ENCODE results near the gene SGIP1. TPM values are rescaled to one million over a fixed set of nuclear protein-coding genes. Genes with fewer than 3 reads are reported as not detected.
A peak's percentile ranks its signal among the peaks of the same experiment; 100 is the strongest.

SGIP1 gene
- total RNA-seq, 2 donors from 2014 or later = 3.8 to 9.4 TPM

DNA sequence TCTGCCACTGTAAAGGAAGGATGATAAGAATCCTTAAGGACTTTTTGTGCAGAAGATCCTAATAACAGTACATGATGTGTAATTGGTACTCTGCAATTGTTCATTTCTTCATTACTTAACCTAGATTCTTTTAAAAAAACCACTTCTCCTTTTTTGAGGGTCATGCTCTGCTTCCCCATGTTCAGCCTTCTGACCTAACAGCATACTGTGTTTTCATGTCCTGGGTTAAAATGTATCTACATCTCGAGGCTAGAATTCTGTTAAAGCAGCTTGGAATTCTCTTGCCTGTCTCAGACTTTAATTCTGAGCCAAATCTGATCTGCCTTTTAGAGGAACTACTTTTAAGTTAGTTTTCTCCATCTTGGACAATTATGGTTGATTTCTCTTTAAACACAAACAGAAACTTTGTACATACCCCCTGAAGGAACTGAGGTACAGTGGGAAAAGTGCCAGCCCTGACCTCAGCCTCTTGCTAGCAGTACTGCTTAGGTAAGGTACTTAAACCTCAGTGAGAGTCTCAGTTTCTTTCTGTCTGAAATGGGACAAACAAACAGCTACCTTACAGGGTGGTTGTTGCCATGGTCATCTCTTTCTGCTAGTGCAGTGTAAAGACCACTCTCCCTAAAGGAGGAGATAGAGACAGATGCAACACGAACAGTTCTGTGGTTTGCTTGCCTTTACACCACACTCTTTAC lies 115.1 kb downstream of the SGIP1 start:
- no peaks in the 10 kb centered on the region for H3K9me3 Mint-ChIP-seq
- H3K27ac Mint-ChIP-seq = no peak overlapping the region
- Histone ChIP-seq H3K9me3 (ENCODE audit: control insufficient read depth, low read length) (no peaks in the 10 kb centered on the region), H3K36me3 (ENCODE audit: control insufficient read depth, insufficient read depth, low read length) (no peaks in the 10 kb centered on the region), H3K27me3 (ENCODE audit: control insufficient read depth, insufficient read depth, low read length, poor library complexity, severe bottlenecking) (peaks cover 5% of the 10 kb centered on the region), H3K4me1 (ENCODE audit: control insufficient read depth, insufficient read depth, low read length) (no peaks in the 10 kb centered on the region), H3K9ac (ENCODE audit: extremely low read depth, low read length, poor library complexity, severe bottlenecking) (no peak overlapping the region), H3K27ac (ENCODE audit: low read depth, low read length) (no peak overlapping the region), H3K4me3 (ENCODE audit: low read length) (no peak overlapping the region)
- no peaks in the 10 kb centered on the region for H3K36me3 Mint-ChIP-seq (ENCODE audit: low read depth)
- no peak for DNase-seq
- 85 to 100% methylated on average over 1 to 2 of the region's 2 CpGs for WGBS, 2 experiments (ENCODE audit: insufficient coverage in 1 of 2, insufficient read length in 1 of 2)
- no peak overlapping the region for H3K4me3 Mint-ChIP-seq
- peaks cover 7% of the 10 kb centered on the region for H3K4me1 Mint-ChIP-seq
- H3K27me3 Mint-ChIP-seq (ENCODE audit: insufficient read depth) = peaks cover 16% of the 10 kb centered on the region
- TF ChIP-seq, protein P1, sequence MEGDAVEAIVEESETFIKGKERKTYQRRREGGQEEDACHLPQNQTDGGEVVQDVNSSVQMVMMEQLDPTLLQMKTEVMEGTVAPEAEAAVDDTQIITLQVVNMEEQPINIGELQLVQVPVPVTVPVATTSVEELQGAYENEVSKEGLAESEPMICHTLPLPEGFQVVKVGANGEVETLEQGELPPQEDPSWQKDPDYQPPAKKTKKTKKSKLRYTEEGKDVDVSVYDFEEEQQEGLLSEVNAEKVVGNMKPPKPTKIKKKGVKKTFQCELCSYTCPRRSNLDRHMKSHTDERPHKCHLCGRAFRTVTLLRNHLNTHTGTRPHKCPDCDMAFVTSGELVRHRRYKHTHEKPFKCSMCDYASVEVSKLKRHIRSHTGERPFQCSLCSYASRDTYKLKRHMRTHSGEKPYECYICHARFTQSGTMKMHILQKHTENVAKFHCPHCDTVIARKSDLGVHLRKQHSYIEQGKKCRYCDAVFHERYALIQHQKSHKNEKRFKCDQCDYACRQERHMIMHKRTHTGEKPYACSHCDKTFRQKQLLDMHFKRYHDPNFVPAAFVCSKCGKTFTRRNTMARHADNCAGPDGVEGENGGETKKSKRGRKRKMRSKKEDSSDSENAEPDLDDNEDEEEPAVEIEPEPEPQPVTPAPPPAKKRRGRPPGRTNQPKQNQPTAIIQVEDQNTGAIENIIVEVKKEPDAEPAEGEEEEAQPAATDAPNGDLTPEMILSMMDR (conservative IDR thresholded peaks at IDR 0.05) = no peak

DNA sequence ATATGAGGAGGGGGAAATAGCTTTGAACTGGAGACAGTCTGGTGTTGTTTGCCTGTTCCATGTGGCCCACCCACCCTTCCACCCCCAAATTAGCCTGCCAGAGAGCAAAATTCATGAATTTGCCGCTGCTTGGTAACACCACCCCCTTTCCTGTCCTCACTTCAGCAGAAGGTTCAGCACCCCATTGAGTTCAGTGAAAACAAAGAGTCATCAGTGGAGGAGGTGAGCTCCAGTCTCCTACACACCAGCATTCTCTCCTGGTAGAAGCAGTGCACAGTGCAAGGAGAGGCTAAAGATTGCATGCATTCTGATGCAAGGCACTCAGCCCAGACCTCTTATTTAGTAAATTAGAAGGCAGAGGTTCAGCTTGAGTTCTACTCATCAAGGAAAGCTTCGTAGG lies 118.6 kb downstream of the SGIP1 start:
- Histone ChIP-seq H3K9ac (ENCODE audit: extremely low read depth, low read length, poor library complexity, severe bottlenecking) (no peak overlapping the region), H3K27me3 (ENCODE audit: control insufficient read depth, insufficient read depth, low read length, poor library complexity, severe bottlenecking) (no peaks in the 10 kb centered on the region), H3K4me1 (ENCODE audit: control insufficient read depth, insufficient read depth, low read length) (no peaks in the 10 kb centered on the region), H3K27ac (ENCODE audit: low read depth, low read length) (no peak overlapping the region), H3K4me3 (ENCODE audit: low read length) (no peak overlapping the region), H3K36me3 (ENCODE audit: control insufficient read depth, insufficient read depth, low read length) (no peaks in the 10 kb centered on the region), H3K9me3 (ENCODE audit: control insufficient read depth, low read length) (no peaks in the 10 kb centered on the region)
- DNase-seq = peak; percentile 51
- H3K36me3 Mint-ChIP-seq (ENCODE audit: low read depth) = no peaks in the 10 kb centered on the region
- H3K9me3 Mint-ChIP-seq = no peaks in the 10 kb centered on the region
- no peaks in the 10 kb centered on the region for H3K27me3 Mint-ChIP-seq (ENCODE audit: insufficient read depth)
- 0 to 67% methylated on average over 1 to 2 of the region's 2 CpGs for WGBS, 2 experiments (ENCODE audit: insufficient coverage in 1 of 2, insufficient read length in 1 of 2)
- H3K4me1 Mint-ChIP-seq = peaks cover 7% of the 10 kb centered on the region
- H3K27ac Mint-ChIP-seq = peak overlapping the region; percentile 33
- H3K4me3 Mint-ChIP-seq = no peak overlapping the region
- TF ChIP-seq, protein P1 (conservative IDR thresholded peaks at IDR 0.05) = no peak

DNA sequence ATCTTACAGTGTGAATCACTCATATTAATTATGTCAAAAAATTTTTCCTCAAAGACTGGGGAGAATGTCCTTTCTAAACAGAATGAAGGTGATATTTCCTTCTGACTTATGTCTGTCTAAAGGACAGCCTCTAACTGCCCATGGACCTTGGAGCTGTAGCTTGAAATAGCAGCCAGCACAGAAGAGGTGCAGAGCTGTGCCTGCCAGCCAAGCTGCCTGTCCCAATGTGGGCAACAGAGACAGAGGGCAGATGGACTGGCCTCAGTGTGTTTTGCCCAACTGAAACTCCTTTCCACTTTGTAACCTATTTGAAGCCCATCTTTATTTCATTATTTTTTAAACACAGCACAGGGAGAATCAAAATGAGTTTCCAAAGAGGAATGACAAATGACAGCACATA lies 120.7 kb downstream of the SGIP1 start:
- no peak for DNase-seq
- Mint-ChIP-seq H3K4me3 (no peak overlapping the region), H3K4me1 (peaks cover 7% of the 10 kb centered on the region), H3K9me3 (no peaks in the 10 kb centered on the region), H3K36me3 (ENCODE audit: low read depth) (no peaks in the 10 kb centered on the region), H3K27ac (no peak overlapping the region), H3K27me3 (ENCODE audit: insufficient read depth) (no peaks in the 10 kb centered on the region)
- H3K9ac ChIP-seq (ENCODE audit: extremely low read depth, low read length, poor library complexity, severe bottlenecking) = no peak overlapping the region
- no peak overlapping the region for H3K4me3 ChIP-seq (ENCODE audit: low read length)
- TF ChIP-seq, protein P1 (conservative IDR thresholded peaks at IDR 0.05) = no peak
- no peaks in the 10 kb centered on the region for H3K27me3 ChIP-seq (ENCODE audit: control insufficient read depth, insufficient read depth, low read length, poor library complexity, severe bottlenecking)
- no peaks in the 10 kb centered on the region for H3K4me1 ChIP-seq (ENCODE audit: control insufficient read depth, insufficient read depth, low read length)
- no peaks in the 10 kb centered on the region for H3K36me3 ChIP-seq (ENCODE audit: control insufficient read depth, insufficient read depth, low read length)
- H3K9me3 ChIP-seq (ENCODE audit: control insufficient read depth, low read length) = no peaks in the 10 kb centered on the region
- no peak overlapping the region for H3K27ac ChIP-seq (ENCODE audit: low read depth, low read length)

Measured in endodermal cell (in vitro differentiated cells).